Caco-2 (cell line): ENCODE measurements around the gene NCAM2. TPM values are rescaled to one million over a fixed set of nuclear protein-coding genes. Genes with fewer than 3 reads are reported as not detected.

Source experiments
- BruUV-seq: library from RNA; stranded (reverse); fragments of 400-500 nt; replicated peaks from 2 replicates; lab custom pipeline; 2021; lab: Mats Ljungman, UMichigan
- CTCF ChIA-PET: fragments of 300-600 bp; sonication (Branson Sonifier 250); formaldehyde crosslinking; loops from one replicate; lab custom pipeline; 2022; ENCODE audit warnings: antibody characterized with exemption; lab: Charles Lee
- POLR2A ChIA-PET: fragments of 300-600 bp; sonication (Branson Sonifier 250); formaldehyde crosslinking; loops from one replicate; lab custom pipeline; 2022; ENCODE audit warnings: antibody characterized with exemption; lab: Charles Lee
- DNase-seq, 2 experiments: peaks; one replicate each; pipeline versions ENCODE4 v3.0.0 to v3.0.0-alpha.2; 2020 to 2022
- H3K27me3 ChIP-seq: replicated peaks from 2 replicates; pipeline ENCODE4 v1.6.0; 2011; ENCODE audit warnings: low read length; ENCODE audit not compliant: control insufficient read depth, insufficient read depth
- H3K36me3 ChIP-seq: 2 replicates; pipeline ENCODE4 v1.5.1; 2011; ENCODE audit warnings: low read length; ENCODE audit not compliant: control insufficient read depth, insufficient read depth
- H3K4me1 ChIP-seq: fragments of 250-450 bp; sonication (Bioruptor Pico); 2 replicates; pipeline ENCODE4 v1.5.1; 2020; ENCODE audit warnings: mild to moderate bottlenecking
- H3K4me3 ChIP-seq: 2 replicates; pipeline ENCODE4 v1.5.1; 2011; ENCODE audit warnings: low read depth, mild to moderate bottlenecking, control low read depth, low read length
- H3K9me3 ChIP-seq: fragments of 250-450 bp; sonication (Bioruptor Pico); 2 replicates; pipeline ENCODE4 v1.5.1; 2020; ENCODE audit warnings: mild to moderate bottlenecking, moderate library complexity
- H3K27ac Mint-ChIP-seq: one replicate; pipeline ENCODE4 v1.8.0; 2022; ENCODE audit warnings: mixed read lengths; ENCODE audit not compliant: unreplicated experiment
- H3K27me3 Mint-ChIP-seq: one replicate; pipeline ENCODE4 v1.8.0; 2022; ENCODE audit warnings: mixed read lengths; ENCODE audit not compliant: insufficient read depth, unreplicated experiment
- H3K36me3 Mint-ChIP-seq: one replicate; pipeline ENCODE4 v1.8.0; 2022; ENCODE audit warnings: mild to moderate bottlenecking, mixed read lengths; ENCODE audit not compliant: insufficient read depth, unreplicated experiment
- H3K4me1 Mint-ChIP-seq: one replicate; pipeline ENCODE4 v1.8.0; 2022; ENCODE audit warnings: low read depth, mixed read lengths; ENCODE audit not compliant: unreplicated experiment
- H3K4me3 Mint-ChIP-seq: one replicate; pipeline ENCODE4 v1.8.0; 2022; ENCODE audit warnings: mild to moderate bottlenecking, moderate library complexity, mixed read lengths; ENCODE audit not compliant: unreplicated experiment
- H3K9me3 Mint-ChIP-seq: one replicate; pipeline ENCODE4 v1.8.0; 2022; ENCODE audit warnings: mixed read lengths; ENCODE audit not compliant: unreplicated experiment
- intact Hi-C: fragments of 100-400 bp; cut with micrococcal nuclease; formaldehyde crosslinking; loops from one replicate; pipeline ENCODE4 v1.10.0; 2022; ENCODE audit not compliant: unreplicated experiment
- total RNA-seq: library from RNA; stranded (reverse); gene quantifications from 2 replicates; pipeline ENCODE4 v1.2.3, GENCODE V29; 2022
- TF ChIP-seq, protein P1 (sequence below), 2 experiments: fragments of 200-600 bp in 1 of 2; IDR thresholded peaks; 1 replicate in 1 of 2; 2 replicates in 1 of 2; pipeline versions ENCODE4 v1.5.1 to v1.8.0; 2011 to 2022; ENCODE audit warnings: antibody characterized with exemption in 1 of 2, control low read depth in 1 of 2, inconsistent platforms in 1 of 2, low read depth in 1 of 2, low read length in 1 of 2, mild to moderate bottlenecking in 1 of 2, moderate library complexity in 1 of 2; ENCODE audit not compliant: insufficient read depth in 1 of 2, severe bottlenecking in 1 of 2, unreplicated experiment in 1 of 2

The NCAM2 gene
- total RNA-seq, 1 experiment from 2014 or later, result not detected

DNA sequence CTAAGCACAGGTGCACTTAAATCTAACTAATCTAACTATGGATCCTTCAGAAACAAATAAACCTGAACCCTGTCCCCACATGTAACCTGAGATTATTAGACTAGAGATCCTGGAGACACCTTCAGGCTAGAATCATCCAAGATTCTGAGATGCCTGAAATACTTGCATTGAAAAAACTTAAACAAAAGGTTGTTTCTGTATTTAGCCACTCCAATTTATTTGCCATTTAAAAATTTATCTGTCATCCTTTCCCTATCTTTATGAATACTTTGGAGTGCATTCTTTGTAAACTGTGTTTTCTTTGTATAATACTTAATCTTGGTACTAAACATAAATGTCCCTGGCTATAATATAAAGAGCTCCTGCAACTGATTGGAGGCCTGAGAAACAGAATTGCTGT is 270.7 kb downstream of the NCAM2 start:
- Mint-ChIP-seq H3K36me3 (no peaks in the 10 kb centered on the region), H3K27me3 (no peaks in the 10 kb centered on the region), H3K4me1 (no peaks in the 10 kb centered on the region), H3K9me3 (no peaks in the 10 kb centered on the region), H3K4me3 (no peak overlapping the region), H3K27ac (no peak overlapping the region)
- DNase-seq, result no peak
- intact Hi-C loops, result no loop called here
- no peaks in the 10 kb centered on the region for H3K4me1 ChIP-seq
- no peaks in the 10 kb centered on the region for H3K36me3 ChIP-seq
- H3K27me3 ChIP-seq, result no peaks in the 10 kb centered on the region
- TF ChIP-seq, protein P1, sequence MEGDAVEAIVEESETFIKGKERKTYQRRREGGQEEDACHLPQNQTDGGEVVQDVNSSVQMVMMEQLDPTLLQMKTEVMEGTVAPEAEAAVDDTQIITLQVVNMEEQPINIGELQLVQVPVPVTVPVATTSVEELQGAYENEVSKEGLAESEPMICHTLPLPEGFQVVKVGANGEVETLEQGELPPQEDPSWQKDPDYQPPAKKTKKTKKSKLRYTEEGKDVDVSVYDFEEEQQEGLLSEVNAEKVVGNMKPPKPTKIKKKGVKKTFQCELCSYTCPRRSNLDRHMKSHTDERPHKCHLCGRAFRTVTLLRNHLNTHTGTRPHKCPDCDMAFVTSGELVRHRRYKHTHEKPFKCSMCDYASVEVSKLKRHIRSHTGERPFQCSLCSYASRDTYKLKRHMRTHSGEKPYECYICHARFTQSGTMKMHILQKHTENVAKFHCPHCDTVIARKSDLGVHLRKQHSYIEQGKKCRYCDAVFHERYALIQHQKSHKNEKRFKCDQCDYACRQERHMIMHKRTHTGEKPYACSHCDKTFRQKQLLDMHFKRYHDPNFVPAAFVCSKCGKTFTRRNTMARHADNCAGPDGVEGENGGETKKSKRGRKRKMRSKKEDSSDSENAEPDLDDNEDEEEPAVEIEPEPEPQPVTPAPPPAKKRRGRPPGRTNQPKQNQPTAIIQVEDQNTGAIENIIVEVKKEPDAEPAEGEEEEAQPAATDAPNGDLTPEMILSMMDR (IDR thresholded peaks at IDR 0.05; ENCODE audit: insufficient read depth in 1 of 2, low read depth in 1 of 2, low read length in 1 of 2, severe bottlenecking in 1 of 2, unreplicated experiment in 1 of 2), result no peak
- BruUV-seq, result no TSS peak
- H3K9me3 ChIP-seq, result no peaks in the 10 kb centered on the region
- no peak overlapping the region for H3K4me3 ChIP-seq
- CTCF ChIA-PET, result no interaction called here
- POLR2A ChIA-PET, result no interaction called here

DNA sequence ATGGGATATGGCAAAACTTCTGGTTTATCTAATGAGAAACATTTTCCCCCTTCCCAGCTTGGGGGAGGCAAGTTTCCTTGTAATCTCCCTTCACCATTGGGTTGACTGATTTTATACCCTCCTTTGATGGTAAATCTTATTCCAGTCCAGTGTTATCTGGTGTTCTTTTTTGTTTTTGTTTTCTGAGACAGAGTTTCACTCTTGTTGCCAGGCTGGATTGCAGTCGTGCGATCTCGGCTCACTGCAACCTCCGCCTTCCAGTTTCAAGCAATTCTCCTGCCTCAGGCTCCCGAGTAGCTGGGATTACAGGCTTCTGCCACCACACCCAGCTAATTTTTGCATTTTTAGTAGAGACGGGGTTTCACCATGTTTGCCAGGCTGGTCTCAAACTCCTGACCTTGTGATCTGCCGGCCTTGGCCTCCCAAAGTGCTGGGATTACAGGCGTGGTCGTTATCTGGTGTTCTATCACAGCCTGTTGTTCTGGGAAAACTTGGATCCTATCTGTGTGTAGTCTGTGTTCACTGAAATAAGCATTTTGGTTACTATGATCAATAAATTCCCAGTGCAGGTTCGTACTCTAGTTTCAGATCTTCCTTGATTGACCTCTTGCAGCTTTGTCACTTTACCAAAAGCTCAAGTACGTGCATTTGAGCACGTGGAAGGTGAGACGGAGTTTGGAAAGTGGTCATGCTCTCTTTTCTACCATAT is 281.1 kb downstream of the NCAM2 start:
- no peaks in the 10 kb centered on the region for H3K36me3 Mint-ChIP-seq
- no TSS peak for BruUV-seq
- CTCF ChIA-PET, result no interaction called here

DNA sequence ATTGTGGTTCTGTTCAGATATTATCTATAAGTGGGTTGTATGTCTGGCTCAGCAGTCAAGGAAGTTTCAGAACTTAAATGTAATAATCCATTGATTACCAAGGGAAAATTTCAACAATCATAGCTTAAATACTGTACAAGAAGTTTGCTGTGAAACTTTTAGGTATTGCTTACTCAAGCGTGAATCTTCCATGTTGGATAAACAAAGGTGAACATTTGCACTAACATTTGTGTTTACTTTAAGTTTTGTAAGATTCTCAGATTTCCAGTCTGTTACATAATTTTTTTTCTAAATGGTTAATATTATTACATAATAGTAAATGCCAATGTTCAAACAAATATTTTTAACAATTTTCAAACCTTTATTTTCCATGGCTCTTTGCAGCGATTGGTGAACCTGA is 285.6 kb downstream of the NCAM2 start:
- BruUV-seq, result no TSS peak
- intact Hi-C loops, result no loop called here
- POLR2A ChIA-PET, result no interaction called here

More for the DNA sequence above, 281.1 kb downstream of the NCAM2 start:
- Histone ChIP-seq H3K36me3 (no peaks in the 10 kb centered on the region), H3K9me3 (no peaks in the 10 kb centered on the region), H3K4me3 (no peak overlapping the region), H3K4me1 (no peaks in the 10 kb centered on the region), H3K27me3 (no peaks in the 10 kb centered on the region)
- H3K9me3 Mint-ChIP-seq, result no peaks in the 10 kb centered on the region
- no peaks in the 10 kb centered on the region for H3K27me3 Mint-ChIP-seq
- H3K27ac Mint-ChIP-seq, result no peak overlapping the region
- no peak overlapping the region for H3K4me3 Mint-ChIP-seq
- POLR2A ChIA-PET, result no interaction called here
- intact Hi-C loops, result no loop called here
- DNase-seq, result no peak
- TF ChIP-seq, protein P1 (IDR thresholded peaks at IDR 0.05; ENCODE audit: insufficient read depth in 1 of 2, low read depth in 1 of 2, low read length in 1 of 2, severe bottlenecking in 1 of 2, unreplicated experiment in 1 of 2), result no peak
- H3K4me1 Mint-ChIP-seq, result no peaks in the 10 kb centered on the region

More for the DNA sequence above, 285.6 kb downstream of the NCAM2 start:
- Mint-ChIP-seq H3K27me3 (no peaks in the 10 kb centered on the region), H3K27ac (no peak overlapping the region), H3K4me3 (no peak overlapping the region), H3K9me3 (no peaks in the 10 kb centered on the region), H3K4me1 (no peaks in the 10 kb centered on the region), H3K36me3 (no peaks in the 10 kb centered on the region)
- CTCF ChIA-PET, result no interaction called here
- TF ChIP-seq, protein P1 (IDR thresholded peaks at IDR 0.05; ENCODE audit: insufficient read depth in 1 of 2, low read depth in 1 of 2, low read length in 1 of 2, severe bottlenecking in 1 of 2, unreplicated experiment in 1 of 2), result no peak
- Histone ChIP-seq H3K27me3 (no peaks in the 10 kb centered on the region), H3K9me3 (no peaks in the 10 kb centered on the region), H3K4me1 (no peaks in the 10 kb centered on the region), H3K36me3 (no peaks in the 10 kb centered on the region), H3K4me3 (no peak overlapping the region)
- DNase-seq, result no peak
